ENCODE data around the gene CYLD.

CYLD gene

GRCh38 chr16:50711862-50712559, 29.9 kb upstream of the CYLD start:
- H3K4me3 ChIP-seq (ENCODE audit: low read length): no peak overlapping the region
- H3K27ac ChIP-seq (ENCODE audit: low read length): no peak overlapping the region
- no peaks in the 10 kb centered on the region for H3K4me1 ChIP-seq (ENCODE audit: control insufficient read depth, insufficient read depth, low read length)
- no CpG with 5 or more reads among the region's 25 CpGs for WGBS (ENCODE audit: insufficient coverage, insufficient read length)
- no peaks in the 10 kb centered on the region for H3K27me3 ChIP-seq (ENCODE audit: control insufficient read depth, insufficient read depth, low read length)
- no peak for DNase-seq (ENCODE audit: low read depth, low spot score)
- H3K36me3 ChIP-seq (ENCODE audit: control insufficient read depth, insufficient read depth, low read length): no peaks in the 10 kb centered on the region; the same call in 1 of the 2 replicates
- H3K9me3 ChIP-seq (ENCODE audit: control insufficient read depth, insufficient read depth, low read length): no peaks in the 10 kb centered on the region

GRCh38 chr16:50712560-50712898, 29.4 kb upstream of the CYLD start:
- DNase-seq (ENCODE audit: low read depth, low spot score): no peak
- no CpG with 5 or more reads among the region's 3 CpGs for WGBS (ENCODE audit: insufficient coverage, insufficient read length)
- no peak overlapping the region for H3K27ac ChIP-seq (ENCODE audit: low read length)

GRCh38 chr16:50712956-50713355, 28.9 kb upstream of the CYLD start:
- no peaks in the 10 kb centered on the region; the same call in 1 of the 2 replicates for H3K36me3 ChIP-seq (ENCODE audit: control insufficient read depth, insufficient read depth, low read length)
- no CpG with 5 or more reads among the region's 4 CpGs for WGBS (ENCODE audit: insufficient coverage, insufficient read length)
- no peak overlapping the region for H3K4me3 ChIP-seq (ENCODE audit: low read length)
- DNase-seq (ENCODE audit: low read depth, low spot score): no peak
- no peaks in the 10 kb centered on the region for H3K4me1 ChIP-seq (ENCODE audit: control insufficient read depth, insufficient read depth, low read length)
- H3K27me3 ChIP-seq (ENCODE audit: control insufficient read depth, insufficient read depth, low read length): no peaks in the 10 kb centered on the region
- H3K9me3 ChIP-seq (ENCODE audit: control insufficient read depth, insufficient read depth, low read length): no peaks in the 10 kb centered on the region
- H3K27ac ChIP-seq (ENCODE audit: low read length): no peak overlapping the region

More at GRCh38 chr16:50712560-50712898, 29.4 kb upstream of the CYLD start:
- H3K4me3 ChIP-seq (ENCODE audit: low read length): no peak overlapping the region
- H3K4me1 ChIP-seq (ENCODE audit: control insufficient read depth, insufficient read depth, low read length): no peaks in the 10 kb centered on the region
- no peaks in the 10 kb centered on the region for H3K27me3 ChIP-seq (ENCODE audit: control insufficient read depth, insufficient read depth, low read length)
- H3K36me3 ChIP-seq (ENCODE audit: control insufficient read depth, insufficient read depth, low read length): no peaks in the 10 kb centered on the region; the same call in 1 of the 2 replicates
- H3K9me3 ChIP-seq (ENCODE audit: control insufficient read depth, insufficient read depth, low read length): no peaks in the 10 kb centered on the region

- WGBS (ENCODE audit: insufficient coverage, insufficient read length): no CpG with 5 or more reads among the region's 4 CpGs
- no peak overlapping the region for H3K27ac ChIP-seq (ENCODE audit: low read length)
- H3K27me3 ChIP-seq (ENCODE audit: control insufficient read depth, insufficient read depth, low read length): no peaks in the 10 kb centered on the region
- peaks cover 2% of the 10 kb centered on the region; the same call in 1 of the 2 replicates for H3K4me1 ChIP-seq (ENCODE audit: control insufficient read depth, insufficient read depth, low read length)
- H3K4me3 ChIP-seq (ENCODE audit: low read length): no peak overlapping the region
- DNase-seq (ENCODE audit: low read depth, low spot score): no peak
- no peaks in the 10 kb centered on the region for H3K9me3 ChIP-seq (ENCODE audit: control insufficient read depth, insufficient read depth, low read length)
- H3K36me3 ChIP-seq (ENCODE audit: control insufficient read depth, insufficient read depth, low read length): no peaks in the 10 kb centered on the region; the same call in 1 of the 2 replicates
These were observed 24.8 kb upstream of the CYLD start for GRCh38 chr16:50717091-50717490.

- Histone ChIP-seq H3K27ac (ENCODE audit: low read length) (no peak overlapping the region), H3K36me3 (ENCODE audit: control insufficient read depth, insufficient read depth, low read length) (no peaks in the 10 kb centered on the region; the same call in 1 of the 2 replicates), H3K9me3 (ENCODE audit: control insufficient read depth, insufficient read depth, low read length) (no peaks in the 10 kb centered on the region), H3K4me1 (ENCODE audit: control insufficient read depth, insufficient read depth, low read length) (peaks cover 2% of the 10 kb centered on the region; the same call in 1 of the 2 replicates), H3K4me3 (ENCODE audit: low read length) (no peak overlapping the region), H3K27me3 (ENCODE audit: control insufficient read depth, insufficient read depth, low read length) (no peaks in the 10 kb centered on the region)
- no CpG with 5 or more reads among the region's 5 CpGs for WGBS (ENCODE audit: insufficient coverage, insufficient read length)
- no peak for DNase-seq (ENCODE audit: low read depth, low spot score)
These were observed 24.4 kb upstream of the CYLD start for GRCh38 chr16:50717494-50717893.

- no peak for DNase-seq (ENCODE audit: low read depth, low spot score)
- Histone ChIP-seq H3K36me3 (ENCODE audit: control insufficient read depth, insufficient read depth, low read length) (no peaks in the 10 kb centered on the region; the same call in 1 of the 2 replicates), H3K4me1 (ENCODE audit: control insufficient read depth, insufficient read depth, low read length) (peaks cover 2% of the 10 kb centered on the region; the same call in 1 of the 2 replicates), H3K27me3 (ENCODE audit: control insufficient read depth, insufficient read depth, low read length) (no peaks in the 10 kb centered on the region), H3K9me3 (ENCODE audit: control insufficient read depth, insufficient read depth, low read length) (no peaks in the 10 kb centered on the region), H3K4me3 (ENCODE audit: low read length) (no peak overlapping the region), H3K27ac (ENCODE audit: low read length) (no peak overlapping the region)
- no CpG with 5 or more reads among the region's 16 CpGs for WGBS (ENCODE audit: insufficient coverage, insufficient read length)
These were observed 23.7 kb upstream of the CYLD start for GRCh38 chr16:50718061-50718760.

- no CpG with 5 or more reads among the region's 9 CpGs for WGBS (ENCODE audit: insufficient coverage, insufficient read length)
- Histone ChIP-seq H3K27ac (ENCODE audit: low read length) (no peak overlapping the region), H3K9me3 (ENCODE audit: control insufficient read depth, insufficient read depth, low read length) (no peaks in the 10 kb centered on the region), H3K27me3 (ENCODE audit: control insufficient read depth, insufficient read depth, low read length) (no peaks in the 10 kb centered on the region), H3K4me3 (ENCODE audit: low read length) (no peak overlapping the region), H3K4me1 (ENCODE audit: control insufficient read depth, insufficient read depth, low read length) (peaks cover 2% of the 10 kb centered on the region; the same call in 1 of the 2 replicates), H3K36me3 (ENCODE audit: control insufficient read depth, insufficient read depth, low read length) (no peaks in the 10 kb centered on the region; the same call in 1 of the 2 replicates)
- DNase-seq (ENCODE audit: low read depth, low spot score): no peak
These were observed 23.0 kb upstream of the CYLD start for GRCh38 chr16:50718761-50719400.

- H3K4me3 ChIP-seq (ENCODE audit: low read length): no peak overlapping the region
These were observed 22.2 kb upstream of the CYLD start for GRCh38 chr16:50719401-50720337.

GRCh38 chr16:50721549-50722404, 20.1 kb upstream of the CYLD start:
- Histone ChIP-seq H3K9me3 (ENCODE audit: control insufficient read depth, insufficient read depth, low read length) (no peaks in the 10 kb centered on the region), H3K36me3 (ENCODE audit: control insufficient read depth, insufficient read depth, low read length) (no peaks in the 10 kb centered on the region; the same call in 1 of the 2 replicates), H3K4me1 (ENCODE audit: control insufficient read depth, insufficient read depth, low read length) (peaks cover 2% of the 10 kb centered on the region; the same call in 1 of the 2 replicates), H3K4me3 (ENCODE audit: low read length) (no peak overlapping the region), H3K27ac (ENCODE audit: low read length) (no peak overlapping the region), H3K27me3 (ENCODE audit: control insufficient read depth, insufficient read depth, low read length) (no peaks in the 10 kb centered on the region)
- DNase-seq (ENCODE audit: low read depth, low spot score): no peak
- no CpG with 5 or more reads among the region's 6 CpGs for WGBS (ENCODE audit: insufficient coverage, insufficient read length)

More at GRCh38 chr16:50719401-50720337, 22.2 kb upstream of the CYLD start:
- Histone ChIP-seq H3K36me3 (ENCODE audit: control insufficient read depth, insufficient read depth, low read length) (no peaks in the 10 kb centered on the region; the same call in 1 of the 2 replicates), H3K27me3 (ENCODE audit: control insufficient read depth, insufficient read depth, low read length) (no peaks in the 10 kb centered on the region), H3K9me3 (ENCODE audit: control insufficient read depth, insufficient read depth, low read length) (no peaks in the 10 kb centered on the region), H3K4me1 (ENCODE audit: control insufficient read depth, insufficient read depth, low read length) (peaks cover 2% of the 10 kb centered on the region; the same call in 1 of the 2 replicates), H3K27ac (ENCODE audit: low read length) (no peak overlapping the region)
- WGBS (ENCODE audit: insufficient coverage, insufficient read length): no CpG with 5 or more reads among the region's 20 CpGs
- no peak for DNase-seq (ENCODE audit: low read depth, low spot score)
